Measurements from ENCODE around the gene UBA6.
"Not testable (repeated sequence)": the region's sequence is repeated elsewhere in the genome, so short reads cannot be mapped to it uniquely, and the experiment has no call there.

The UBA6 gene

DNA sequence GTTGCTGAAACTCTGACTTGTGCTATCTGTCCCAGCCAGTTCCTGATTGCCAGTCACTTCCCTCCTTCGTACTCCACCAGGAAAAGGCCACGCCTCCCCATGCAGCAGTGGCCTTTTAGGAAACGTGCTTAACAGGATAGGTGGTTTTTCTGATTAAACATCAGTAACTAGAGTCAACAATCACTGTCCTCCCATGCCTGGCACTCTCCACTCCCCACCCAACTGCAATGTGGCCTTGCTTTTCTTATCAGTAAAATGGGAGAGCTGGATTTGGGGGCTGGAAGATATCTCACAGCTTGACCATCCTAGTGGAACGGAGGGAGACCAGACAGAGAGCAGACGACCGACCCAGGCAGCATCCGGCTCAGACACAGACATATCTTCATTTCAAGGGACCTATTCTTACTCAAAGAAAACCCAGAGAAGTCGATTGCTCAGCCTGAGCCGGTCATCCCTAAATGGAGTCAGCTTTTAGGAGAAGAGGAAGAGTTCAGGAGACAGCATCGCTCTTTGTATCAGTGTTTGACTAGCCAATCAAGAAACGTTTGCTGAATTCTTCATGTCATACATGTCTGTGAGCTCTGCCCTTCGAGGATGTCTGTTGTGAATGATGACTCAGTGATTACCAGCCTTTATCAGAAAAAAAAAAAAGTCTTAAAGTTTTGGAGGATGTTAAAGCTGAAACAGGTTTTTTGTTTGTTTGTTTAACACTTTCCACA is 12.7 kb upstream of the UBA6 start:
- no peak for DNase-seq

GRCh38 chr4:67712650-67713528 is 11.9 kb upstream of the UBA6 start:
- DNase-seq, result no peak

DNA sequence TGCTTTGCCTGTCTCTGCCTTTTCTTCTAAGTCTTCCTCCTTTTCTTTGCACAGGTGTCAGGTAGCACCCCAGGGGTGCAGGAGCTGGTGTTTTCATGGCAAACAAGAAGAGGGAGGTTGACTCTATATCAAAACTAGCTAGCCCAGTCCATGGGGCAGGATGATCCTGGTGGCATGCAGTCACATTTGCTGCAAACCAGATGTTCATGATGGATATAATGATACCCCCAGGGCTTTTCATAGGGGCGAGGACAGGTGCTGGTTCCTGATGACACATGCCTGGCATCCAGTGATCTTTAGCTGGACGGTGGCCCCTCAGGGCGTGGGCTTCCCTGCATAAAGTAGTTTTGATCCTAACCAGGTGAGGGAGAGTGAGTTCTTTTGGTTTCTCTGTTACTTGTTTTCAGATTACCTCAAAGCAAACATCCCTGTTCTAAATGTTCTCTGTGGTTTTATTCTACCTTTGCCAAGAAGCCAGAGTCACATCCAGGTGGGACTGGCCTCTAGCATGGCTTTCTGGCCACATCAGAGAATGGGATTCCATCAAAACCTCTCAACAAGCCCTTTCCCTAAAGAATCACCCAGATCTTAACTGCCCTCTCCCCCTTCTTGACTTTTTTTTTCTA is 11.2 kb upstream of the UBA6 start:
- DNase-seq, result no peak

DNA sequence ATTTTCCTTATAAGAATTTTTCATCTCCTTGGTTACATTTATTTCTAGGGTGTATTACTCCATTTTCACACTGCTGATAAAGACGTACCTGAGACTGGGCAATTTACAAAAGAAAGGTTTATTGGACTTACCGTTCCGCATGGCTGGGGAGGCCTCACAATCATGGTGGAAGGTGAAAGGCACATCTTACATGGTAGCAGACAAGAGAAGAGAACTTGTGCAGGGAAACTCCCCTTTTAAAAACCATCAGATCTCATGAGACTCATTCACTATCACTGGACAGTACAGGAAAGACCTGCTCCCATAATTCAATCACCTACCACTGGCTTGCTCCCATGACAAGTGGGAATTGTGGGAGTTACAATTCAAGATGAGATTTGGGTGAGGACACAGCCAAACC is 5.7 kb upstream of the UBA6 start:
- DNase-seq, result not testable (repeated sequence)

- no peak for DNase-seq
Measured at GRCh38 chr4:67704843-67705242, 3.9 kb upstream of the UBA6 start.

DNA sequence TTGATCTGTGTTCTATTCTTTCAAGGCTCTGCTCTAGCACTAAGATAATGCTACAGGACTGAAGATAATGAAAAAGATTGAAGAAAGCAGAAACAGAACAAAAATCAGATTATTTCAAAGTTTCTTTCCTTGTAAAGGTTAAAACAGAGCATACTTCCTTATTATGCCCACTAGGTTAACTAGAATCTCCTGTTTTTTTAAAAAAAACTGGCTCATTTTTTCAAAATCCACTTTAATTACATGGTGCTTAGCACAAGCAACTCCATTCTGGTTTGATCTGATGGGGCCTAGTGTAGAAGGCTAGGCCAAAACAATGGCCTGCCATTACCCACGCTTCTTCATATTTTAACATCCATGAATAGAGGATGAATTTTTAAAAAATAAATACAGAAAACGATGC is 1.2 kb upstream of the UBA6 start:
- DNase-seq, result no peak

- no peak for DNase-seq
Measured at GRCh38 chr4:67701517-67701850, 529 bp upstream of the UBA6 start.

DNA sequence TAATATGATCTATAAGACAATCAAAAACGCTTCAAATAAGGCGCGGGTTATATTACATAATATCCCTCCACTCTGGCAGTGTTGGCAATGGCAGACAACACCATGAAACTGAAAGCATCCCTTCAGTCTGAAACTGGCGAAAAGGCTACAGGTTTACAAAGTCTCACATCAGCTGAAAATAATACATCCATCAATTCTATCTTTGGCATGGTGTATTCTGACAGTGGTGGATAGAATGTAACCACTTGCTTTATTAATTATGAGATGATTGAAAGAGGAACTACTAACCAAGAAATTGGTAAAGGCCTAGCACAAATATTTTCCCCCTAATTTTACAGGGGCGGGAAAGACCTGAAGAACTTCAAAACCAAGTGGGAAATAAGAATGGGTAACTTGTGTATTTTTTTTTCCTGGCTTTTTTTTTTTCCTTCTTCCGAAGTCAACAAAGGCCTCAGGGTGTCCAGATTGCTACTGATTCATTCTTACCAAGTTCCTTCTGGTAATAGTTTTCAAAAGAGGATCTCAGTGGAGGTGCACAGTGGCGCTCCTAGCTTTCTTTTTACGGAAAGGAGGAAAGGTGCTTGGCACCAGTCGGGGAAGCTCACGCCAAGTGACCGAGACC is 728 bp downstream of the UBA6 start:
- DNase-seq, result no peak

GRCh38 chr4:67699603-67700002 is 1.4 kb downstream of the UBA6 start:
- DNase-seq, result no peak

- no peak for DNase-seq
Measured at GRCh38 chr4:67697860-67698687, 2.9 kb downstream of the UBA6 start.

DNA sequence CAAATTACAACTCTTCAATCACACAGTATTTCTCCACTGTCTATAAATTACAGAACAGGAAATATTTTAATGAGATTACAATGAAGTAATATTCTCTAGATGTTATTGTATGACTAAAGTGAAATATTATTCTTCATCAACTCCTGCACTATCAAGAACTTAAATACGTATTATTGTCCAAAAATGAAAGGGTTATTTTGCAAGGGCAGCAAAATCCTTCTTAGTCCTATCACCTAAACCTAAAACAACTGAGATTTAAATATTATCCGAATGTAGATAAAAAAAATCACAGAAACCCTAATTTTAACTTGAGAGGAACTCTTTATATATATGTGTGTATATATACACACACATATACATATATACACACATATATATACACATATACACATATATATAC is 4.9 kb downstream of the UBA6 start:
- no peak for DNase-seq

DNA sequence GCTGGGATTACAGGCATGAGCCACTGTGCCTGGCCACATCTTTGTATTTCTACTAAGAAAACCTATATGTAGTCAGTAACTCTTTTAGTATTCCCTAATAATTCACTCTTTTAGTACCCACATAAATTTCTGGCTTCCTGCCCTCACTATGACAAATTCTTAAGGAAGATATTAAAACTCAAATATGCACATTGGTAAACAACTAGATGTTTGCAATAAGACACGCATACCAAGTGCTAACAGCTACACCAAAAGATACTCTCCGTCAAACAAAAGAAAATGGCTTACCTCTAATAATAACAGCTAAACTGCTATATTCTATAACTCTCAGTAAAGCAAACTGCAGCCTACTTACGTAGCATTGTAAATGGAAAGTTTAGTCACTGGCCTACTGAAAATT is 6.3 kb downstream of the UBA6 start:
- no peak for DNase-seq

GRCh38 chr4:67691328-67691727 is 9.6 kb downstream of the UBA6 start:
- no peak for DNase-seq

GRCh38 chr4:67687636-67688035 is 13.3 kb downstream of the UBA6 start:
- no peak for DNase-seq

DNA sequence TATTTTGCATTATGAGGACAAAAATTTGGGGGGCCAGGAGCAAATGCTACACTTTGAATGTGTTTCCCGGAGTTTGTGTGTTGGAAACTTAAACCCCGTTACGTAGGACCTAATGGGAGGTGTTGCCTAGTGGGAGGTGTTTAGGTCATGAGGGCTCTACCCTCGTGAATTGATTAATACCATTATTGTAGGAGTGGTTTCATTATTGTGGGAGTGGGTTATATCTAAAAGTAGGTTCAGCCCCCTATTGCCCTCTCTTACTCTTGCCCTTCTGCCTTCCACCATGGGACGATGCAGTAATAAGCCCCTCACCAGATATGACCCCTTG is 15.5 kb downstream of the UBA6 start:
- DNase-seq, result no peak

- no peak for DNase-seq
Measured at GRCh38 chr4:67684839-67685531, 16.0 kb downstream of the UBA6 start.

DNA sequence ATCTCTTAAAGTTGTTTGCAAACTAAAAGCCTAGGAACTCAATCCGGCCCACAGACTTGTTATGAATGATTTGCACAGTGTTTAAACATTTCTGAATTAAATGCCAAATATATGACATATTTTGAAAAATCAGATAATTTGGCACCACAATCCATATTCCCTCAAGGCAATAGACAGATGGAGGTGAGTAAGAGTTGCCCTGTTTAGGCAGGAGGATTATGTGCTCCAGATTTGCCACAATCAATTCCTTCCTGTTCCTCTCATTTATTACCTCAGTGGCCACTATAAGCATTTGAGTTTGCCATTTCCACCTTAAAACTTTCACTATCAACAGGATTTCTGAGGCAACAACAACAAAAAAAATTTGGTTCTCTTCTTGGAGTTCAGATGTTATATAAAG is 18.7 kb downstream of the UBA6 start:
- DNase-seq, result no peak

DNA sequence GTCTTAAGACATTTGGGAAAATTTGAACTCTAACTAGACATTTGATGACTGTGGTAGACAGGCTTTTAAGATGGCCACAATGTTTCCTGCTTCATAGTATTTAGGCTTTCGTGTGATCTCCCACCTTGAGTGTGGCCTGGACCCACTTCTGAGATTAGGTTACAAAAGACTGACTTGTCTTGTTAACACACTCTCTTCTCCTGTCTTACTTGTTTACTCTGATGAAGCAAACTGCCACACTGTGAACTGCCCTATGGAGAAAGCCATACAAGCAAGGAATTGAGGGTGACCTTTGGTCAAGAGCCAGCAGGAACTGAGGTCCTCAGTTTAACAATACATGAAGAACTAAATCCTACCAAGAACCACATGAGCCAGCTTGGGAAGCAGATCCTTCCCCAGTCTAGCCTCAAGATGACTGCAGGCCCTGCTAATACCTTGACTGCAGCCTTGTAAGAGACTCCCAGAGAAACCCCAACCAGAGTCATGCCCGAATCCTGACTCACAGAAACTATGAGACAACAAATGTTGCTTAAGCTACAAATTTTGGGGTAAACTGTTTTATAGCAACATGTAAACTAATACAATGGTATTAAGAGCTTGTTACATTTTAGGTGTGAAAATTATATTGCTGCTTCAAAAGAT is 20.3 kb downstream of the UBA6 start:
- DNase-seq, result no peak

DNA sequence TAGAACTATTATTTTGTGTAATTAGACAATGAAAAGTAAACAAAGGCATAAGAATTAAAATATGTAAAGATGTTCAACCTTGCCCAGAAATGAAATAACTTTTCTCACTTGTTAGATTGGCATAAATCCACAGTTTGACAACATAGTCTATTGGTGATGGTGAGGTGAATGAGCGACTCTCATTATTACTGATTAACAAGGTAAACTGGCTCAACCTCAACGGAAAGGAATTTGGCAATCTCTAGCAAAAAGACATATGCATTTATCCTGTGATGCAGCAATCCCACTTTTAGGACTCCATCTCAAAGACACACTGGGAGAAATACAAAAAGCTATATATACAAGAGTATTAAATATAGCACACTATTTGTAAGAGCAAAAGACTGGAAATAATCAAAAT is 22.3 kb downstream of the UBA6 start:
- no peak for DNase-seq

GRCh38 chr4:67674098-67674497 is 26.9 kb downstream of the UBA6 start:
- no peak for DNase-seq

DNA sequence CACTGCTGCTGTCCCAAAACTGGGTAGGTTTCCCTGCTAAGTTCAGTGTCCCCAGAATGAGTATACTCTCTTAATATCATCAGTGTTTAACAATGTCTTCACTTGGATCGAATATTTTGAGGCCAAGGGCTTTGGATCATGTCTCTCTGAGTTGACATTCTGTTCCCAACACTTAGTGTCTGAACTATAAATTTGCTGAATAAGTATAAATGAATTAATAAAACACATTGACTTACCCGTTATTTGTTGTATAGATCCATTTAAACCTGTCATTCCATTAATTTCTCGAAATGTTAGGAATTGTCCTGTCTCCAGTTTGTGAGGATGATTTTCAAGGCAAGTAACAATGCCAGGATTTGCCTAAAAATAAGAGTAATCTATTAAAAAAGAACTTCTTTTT is 32.6 kb downstream of the UBA6 start:
- DNase-seq, result no peak

- no peak for DNase-seq
Measured at GRCh38 chr4:67660418-67660817, 40.5 kb downstream of the UBA6 start.
